ENCODE results near the gene CDC42EP4.
A peak's percentile ranks its signal among the peaks of the same experiment; 100 is the strongest.
"Not testable (repeated sequence)": the region's sequence is repeated elsewhere in the genome, so short reads cannot be mapped to it uniquely, and the experiment has no call there.

The CDC42EP4 gene

DNA sequence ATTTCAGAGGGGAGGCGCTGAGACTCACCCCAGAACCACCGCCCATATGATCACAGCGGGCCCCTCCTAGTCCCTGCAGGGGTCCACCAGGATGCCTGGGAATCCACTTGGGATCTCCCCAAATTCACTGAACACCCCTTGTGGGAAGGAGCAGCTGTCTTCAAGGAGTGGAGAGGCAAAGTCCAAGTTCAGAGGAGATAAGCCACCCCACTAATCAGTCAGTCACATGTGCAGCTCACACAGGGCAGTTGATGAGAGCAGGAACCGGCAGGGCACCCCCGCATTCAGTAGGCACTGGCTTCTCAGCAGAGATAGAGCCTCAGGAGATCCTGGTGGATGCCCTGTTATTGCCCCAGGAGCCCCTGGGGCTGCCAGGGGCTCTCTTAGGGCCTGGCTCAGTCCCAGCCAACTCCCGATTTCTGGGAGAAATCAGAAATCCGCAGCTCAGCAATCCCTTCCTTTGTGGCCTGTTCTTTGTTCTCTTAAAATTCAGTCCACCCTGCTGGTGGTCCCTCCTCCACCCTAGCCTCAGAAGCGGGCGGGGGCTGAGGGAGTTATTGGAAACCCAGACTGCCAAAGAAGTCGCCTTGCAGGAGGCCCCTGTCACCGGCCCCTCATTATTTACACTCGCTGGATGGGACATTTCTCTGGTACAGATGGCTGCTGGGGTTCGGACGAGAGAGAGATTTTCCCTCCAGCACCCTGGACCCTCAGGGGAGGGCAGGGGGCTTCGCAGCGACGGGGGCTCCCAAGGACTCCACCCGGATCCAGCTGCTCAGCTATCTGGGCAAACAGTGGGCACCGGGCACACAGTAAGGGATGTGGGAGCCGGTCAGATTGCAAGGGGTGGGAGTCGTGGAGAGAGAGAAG is 1.8 kb downstream of the CDC42EP4 start:
- Histone ChIP-seq H3K27ac (ENCODE audit: low read depth, low read length) (peak overlapping the region; percentile 98), H3K9ac (ENCODE audit: low read depth in 1 of 2, low read length in 2 of 2) (peak overlapping the region; percentile 97 to 99), H3K4me1 (ENCODE audit: control insufficient read depth in 1 of 2, insufficient read depth in 2 of 2, low read length in 2 of 2) (peaks cover 34 to 49% of the 10 kb centered on the region in 2 donors), H3K9me3 (ENCODE audit: control insufficient read depth in 1 of 2, low read length in 2 of 2) (no peaks in the 10 kb centered on the region), H3K4me3 (ENCODE audit: low read depth in 1 of 2, low read length in 2 of 2) (peak overlapping the region; percentile 90 to 97), H3K36me3 (ENCODE audit: control insufficient read depth in 1 of 2, insufficient read depth in 2 of 2, low read length in 2 of 2) (no peaks in the 10 kb centered on the region), H3K27me3 (ENCODE audit: control insufficient read depth in 1 of 2, insufficient read depth in 2 of 2, low read length in 2 of 2) (no peaks in the 10 kb centered on the region)

DNA sequence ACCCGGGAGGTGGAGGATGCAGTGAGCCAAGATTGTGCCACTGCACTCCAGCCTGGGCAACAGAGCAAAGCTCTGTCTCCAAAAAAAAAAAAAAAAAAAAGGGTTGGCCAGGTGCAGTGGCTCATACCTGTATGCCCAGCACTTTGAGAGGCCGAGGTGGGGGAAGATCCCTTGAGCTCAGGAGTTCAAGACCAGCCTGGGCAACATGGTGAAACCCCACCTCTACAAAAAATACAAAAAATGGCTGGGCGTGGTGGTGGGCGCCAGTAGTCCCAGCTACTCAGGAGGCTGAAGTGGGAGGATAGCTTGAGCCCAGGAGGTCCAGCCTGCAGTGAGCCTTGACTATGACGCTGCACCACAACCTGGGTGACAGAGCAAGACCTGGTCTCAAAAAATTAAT is 2.8 kb downstream of the CDC42EP4 start:
- H3K4me1 ChIP-seq (ENCODE audit: control insufficient read depth in 1 of 2, insufficient read depth in 2 of 2, low read length in 2 of 2): peaks cover 44 to 59% of the 10 kb centered on the region in 2 donors
- H3K9ac ChIP-seq (ENCODE audit: low read depth in 1 of 2, low read length in 2 of 2): peak overlapping the region in 1 of 2 donors; percentile 97

DNA sequence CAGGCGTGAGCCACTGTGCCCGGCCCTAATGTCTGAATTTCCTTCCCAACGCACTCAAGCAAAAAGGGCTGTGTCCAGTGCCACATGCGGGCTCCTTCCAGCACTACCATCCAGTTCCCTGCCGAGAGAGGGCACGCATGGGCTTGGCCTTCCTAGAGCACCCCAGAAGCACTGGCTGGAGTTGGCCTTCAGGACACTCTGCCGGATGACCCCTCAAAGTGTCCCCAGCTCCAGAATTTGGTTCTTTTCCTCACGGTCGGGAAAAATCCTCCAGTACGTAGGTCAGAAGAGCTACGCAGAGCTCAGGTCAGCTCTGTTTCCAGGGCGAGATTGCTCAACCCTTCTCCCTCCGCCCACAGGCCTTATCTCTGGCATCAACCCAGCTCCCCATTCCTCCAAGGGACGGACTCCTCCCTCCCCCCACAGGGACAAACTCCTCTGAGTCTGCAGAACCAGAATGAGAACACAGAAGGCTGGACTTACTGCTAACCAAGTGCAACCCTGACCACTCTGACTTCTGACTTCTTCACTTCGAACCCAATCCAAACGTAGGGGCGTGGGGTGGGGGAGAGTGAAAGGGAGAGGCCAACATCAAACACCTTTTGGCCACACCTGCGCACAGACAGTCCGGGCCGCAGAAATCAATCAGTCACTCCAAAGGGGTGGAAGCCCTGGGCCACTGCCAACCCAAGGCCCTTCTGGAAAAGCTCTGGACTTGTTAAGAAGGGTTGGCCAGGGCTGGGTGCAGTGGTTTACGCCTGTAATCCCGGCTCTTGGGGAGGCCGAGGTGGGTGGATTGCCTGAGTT is 3.6 kb downstream of the CDC42EP4 start:
- Histone ChIP-seq H3K4me3 (ENCODE audit: low read depth in 1 of 2, low read length in 2 of 2) (peak overlapping the region; percentile 38 to 58), H3K27ac (ENCODE audit: low read depth, low read length) (peak overlapping the region; percentile 96), H3K9ac (ENCODE audit: low read depth in 1 of 2, low read length in 2 of 2) (peak overlapping the region; percentile 61 to 64), H3K4me1 (ENCODE audit: control insufficient read depth in 1 of 2, insufficient read depth in 2 of 2, low read length in 2 of 2) (peaks cover 47 to 59% of the 10 kb centered on the region in 2 donors), H3K27me3 (ENCODE audit: control insufficient read depth in 1 of 2, insufficient read depth in 2 of 2, low read length in 2 of 2) (no peaks in the 10 kb centered on the region), H3K36me3 (ENCODE audit: control insufficient read depth in 1 of 2, insufficient read depth in 2 of 2, low read length in 2 of 2) (no peaks in the 10 kb centered on the region), H3K9me3 (ENCODE audit: control insufficient read depth in 1 of 2, low read length in 2 of 2) (no peaks in the 10 kb centered on the region)

More for the DNA sequence above, 2.8 kb downstream of the CDC42EP4 start:
- not testable (repeated sequence) for H3K36me3 ChIP-seq (ENCODE audit: control insufficient read depth in 1 of 2, insufficient read depth in 2 of 2, low read length in 2 of 2); H3K9me3 ChIP-seq (ENCODE audit: control insufficient read depth in 1 of 2, low read length in 2 of 2); H3K27ac ChIP-seq (ENCODE audit: low read depth, low read length); H3K27me3 ChIP-seq (ENCODE audit: control insufficient read depth in 1 of 2, insufficient read depth in 2 of 2, low read length in 2 of 2)
- peak overlapping the region; percentile 90 to 97 for H3K4me3 ChIP-seq (ENCODE audit: low read depth in 1 of 2, low read length in 2 of 2)

DNA sequence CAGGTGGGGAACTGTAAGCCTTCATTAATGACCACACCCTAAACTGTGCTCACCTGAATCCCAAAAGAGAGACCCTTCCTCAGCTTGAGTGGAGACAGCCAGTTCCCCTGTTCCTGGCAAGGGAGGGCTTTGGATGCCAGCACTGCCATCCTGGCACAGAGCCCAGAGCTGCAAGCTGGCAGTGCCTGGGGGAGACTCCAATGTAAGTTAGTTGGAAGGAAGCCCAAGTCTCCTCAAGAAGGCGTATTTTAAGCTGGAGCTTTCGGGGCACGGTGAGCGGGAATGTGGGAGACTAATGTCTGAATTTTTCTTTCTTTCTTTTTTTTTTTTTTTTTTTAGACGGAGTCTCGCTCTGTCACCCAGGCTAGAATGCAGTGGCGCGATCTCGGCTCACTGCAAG is 4.7 kb downstream of the CDC42EP4 start:
- H3K9me3 ChIP-seq (ENCODE audit: control insufficient read depth in 1 of 2, low read length in 2 of 2): no peaks in the 10 kb centered on the region
- H3K27ac ChIP-seq (ENCODE audit: low read depth, low read length): no peak overlapping the region
- H3K27me3 ChIP-seq (ENCODE audit: control insufficient read depth in 1 of 2, insufficient read depth in 2 of 2, low read length in 2 of 2): no peaks in the 10 kb centered on the region
- H3K4me3 ChIP-seq (ENCODE audit: low read depth in 1 of 2, low read length in 2 of 2): peak overlapping the region; percentile 16 to 46
- no peaks in the 10 kb centered on the region for H3K36me3 ChIP-seq (ENCODE audit: control insufficient read depth in 1 of 2, insufficient read depth in 2 of 2, low read length in 2 of 2)
- peaks cover 43 to 53% of the 10 kb centered on the region in 2 donors for H3K4me1 ChIP-seq (ENCODE audit: control insufficient read depth in 1 of 2, insufficient read depth in 2 of 2, low read length in 2 of 2)
- peak overlapping the region; percentile 27 to 56 for H3K9ac ChIP-seq (ENCODE audit: low read depth in 1 of 2, low read length in 2 of 2)

DNA sequence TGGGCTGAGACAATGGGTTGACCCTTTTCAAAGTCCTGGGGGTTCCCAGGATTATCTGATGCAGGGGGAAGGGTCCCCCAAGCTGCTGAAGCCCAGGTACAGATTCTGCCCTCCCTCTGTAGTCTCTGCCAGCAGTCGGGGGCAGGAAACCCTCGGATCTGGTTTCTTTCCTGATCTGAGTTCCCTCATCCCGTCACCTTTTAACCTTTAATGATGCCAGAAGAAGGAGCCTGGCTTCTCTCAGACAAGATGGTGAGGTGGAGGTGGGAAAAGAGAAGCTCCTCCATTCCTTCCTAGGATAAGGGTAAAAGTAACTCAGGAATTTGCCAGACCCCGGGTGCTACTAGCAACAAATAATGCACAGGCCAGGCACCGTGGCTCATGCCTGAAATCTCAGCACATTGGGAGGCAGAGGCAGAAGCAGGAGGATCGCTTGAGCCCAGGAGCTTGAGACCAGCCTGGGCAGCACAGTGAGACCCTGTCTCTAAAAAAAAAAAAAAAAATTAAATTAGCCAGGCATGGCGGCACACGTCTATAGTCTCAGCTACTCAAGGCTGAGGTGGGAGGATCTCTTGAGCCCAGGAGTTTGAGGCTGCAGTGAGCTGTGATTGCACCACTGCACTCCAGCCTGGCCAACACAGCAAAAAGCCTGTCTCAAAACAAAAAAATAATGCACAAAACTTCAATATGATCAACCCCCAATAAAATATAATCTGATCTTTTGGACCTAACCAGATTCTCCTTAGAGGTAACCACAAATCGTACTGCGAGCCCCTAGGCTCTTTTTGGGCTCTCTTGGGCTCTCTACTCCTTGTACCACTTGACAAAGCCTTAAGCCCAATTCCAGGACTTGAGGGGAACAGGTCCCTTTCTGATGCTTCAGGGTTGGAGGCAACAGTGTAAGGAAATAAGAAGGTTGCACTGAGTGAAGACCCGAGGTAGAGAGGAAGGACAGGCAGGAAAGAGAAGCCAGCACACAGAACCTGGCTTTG is 5.7 kb downstream of the CDC42EP4 start:
- no peaks in the 10 kb centered on the region for H3K9me3 ChIP-seq (ENCODE audit: control insufficient read depth in 1 of 2, low read length in 2 of 2)
- H3K4me1 ChIP-seq (ENCODE audit: control insufficient read depth in 1 of 2, insufficient read depth in 2 of 2, low read length in 2 of 2): peaks cover 43 to 53% of the 10 kb centered on the region in 2 donors

DNA sequence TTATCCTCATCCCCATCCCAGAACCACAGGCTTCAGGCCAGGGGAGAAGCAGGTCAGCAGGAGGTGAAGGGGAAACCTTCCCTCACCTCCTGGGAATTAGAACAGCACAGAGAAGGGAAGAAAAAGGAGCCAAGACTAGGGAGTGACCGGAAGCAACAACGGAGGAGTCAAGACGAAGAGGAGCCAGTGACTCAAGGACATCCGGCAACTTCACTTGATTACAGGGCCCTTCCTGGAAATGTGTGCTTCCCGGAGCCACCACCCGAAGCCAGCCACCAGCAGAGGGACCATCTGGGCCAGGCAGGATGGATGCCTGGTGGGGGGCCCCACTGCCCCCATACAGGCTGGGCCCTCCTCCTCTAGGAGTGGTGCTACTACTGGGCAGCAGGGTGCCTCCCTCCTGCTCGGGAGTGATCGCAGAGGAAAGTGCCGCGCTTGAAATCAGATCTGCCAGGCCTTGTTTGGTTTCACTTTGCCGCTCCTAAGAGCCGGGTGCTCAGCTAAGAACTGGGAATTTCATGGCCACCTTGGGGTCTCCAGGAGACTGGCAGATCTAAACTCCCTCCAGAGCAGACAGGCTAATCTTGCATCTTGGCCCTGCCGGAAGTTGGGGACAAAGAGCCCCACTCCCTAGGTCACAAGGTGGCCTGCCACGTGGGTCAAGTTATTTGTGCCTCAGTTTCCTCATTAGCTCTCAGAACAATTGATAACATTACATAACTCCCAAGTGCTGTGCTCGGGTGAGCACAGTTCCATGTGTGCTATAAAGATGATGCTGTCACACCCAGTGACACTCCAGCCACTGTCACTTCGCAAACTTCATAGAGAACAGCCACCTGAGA is 6.6 kb downstream of the CDC42EP4 start:
- peak overlapping the region; percentile 57 to 62 for H3K9ac ChIP-seq (ENCODE audit: low read depth in 1 of 2, low read length in 2 of 2)
- no peaks in the 10 kb centered on the region for H3K36me3 ChIP-seq (ENCODE audit: control insufficient read depth in 1 of 2, insufficient read depth in 2 of 2, low read length in 2 of 2)
- peak overlapping the region; percentile 80 for H3K27ac ChIP-seq (ENCODE audit: low read depth, low read length)
- peak overlapping the region; percentile 58 to 69 for H3K4me3 ChIP-seq (ENCODE audit: low read depth in 1 of 2, low read length in 2 of 2)
- no peaks in the 10 kb centered on the region for H3K9me3 ChIP-seq (ENCODE audit: control insufficient read depth in 1 of 2, low read length in 2 of 2)
- H3K4me1 ChIP-seq (ENCODE audit: control insufficient read depth in 1 of 2, insufficient read depth in 2 of 2, low read length in 2 of 2): peaks cover 46 to 53% of the 10 kb centered on the region in 2 donors
- no peaks in the 10 kb centered on the region for H3K27me3 ChIP-seq (ENCODE audit: control insufficient read depth in 1 of 2, insufficient read depth in 2 of 2, low read length in 2 of 2)

More for the DNA sequence above, 5.7 kb downstream of the CDC42EP4 start:
- Histone ChIP-seq H3K9ac (ENCODE audit: low read depth in 1 of 2, low read length in 2 of 2) (peak overlapping the region; percentile 57 to 62), H3K27ac (ENCODE audit: low read depth, low read length) (peak overlapping the region; percentile 80), H3K4me3 (ENCODE audit: low read depth in 1 of 2, low read length in 2 of 2) (peak overlapping the region; percentile 58 to 69), H3K27me3 (ENCODE audit: control insufficient read depth in 1 of 2, insufficient read depth in 2 of 2, low read length in 2 of 2) (no peaks in the 10 kb centered on the region), H3K36me3 (ENCODE audit: control insufficient read depth in 1 of 2, insufficient read depth in 2 of 2, low read length in 2 of 2) (no peaks in the 10 kb centered on the region)

DNA sequence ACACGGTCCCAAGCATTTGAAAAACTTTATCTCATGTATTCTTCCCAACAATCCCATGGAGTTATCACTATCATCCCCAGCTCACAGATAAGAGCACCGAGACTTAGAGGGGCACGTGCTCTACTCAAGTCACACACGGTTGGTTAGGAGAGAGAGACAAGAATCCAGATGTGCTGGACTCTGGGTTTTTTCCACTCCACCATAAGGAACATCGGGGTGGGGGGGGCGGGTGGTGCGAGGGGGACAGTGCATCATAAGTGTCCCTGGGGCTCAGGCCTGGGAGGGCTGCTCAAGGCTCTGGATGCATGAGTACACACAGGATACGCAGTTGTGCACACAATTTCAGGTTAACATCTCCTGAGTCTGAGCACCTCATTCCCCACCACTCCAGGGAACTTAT is 7.4 kb downstream of the CDC42EP4 start:
- peaks cover 0 to 4% of the 10 kb centered on the region in 2 donors for H3K36me3 ChIP-seq (ENCODE audit: control insufficient read depth in 1 of 2, insufficient read depth in 2 of 2, low read length in 2 of 2)
- peak overlapping the region; percentile 58 to 69 for H3K4me3 ChIP-seq (ENCODE audit: low read depth in 1 of 2, low read length in 2 of 2)
- H3K4me1 ChIP-seq (ENCODE audit: control insufficient read depth in 1 of 2, insufficient read depth in 2 of 2, low read length in 2 of 2): peaks cover 54 to 55% of the 10 kb centered on the region in 2 donors
- peak overlapping the region; percentile 80 for H3K27ac ChIP-seq (ENCODE audit: low read depth, low read length)
- H3K9me3 ChIP-seq (ENCODE audit: control insufficient read depth in 1 of 2, low read length in 2 of 2): no peaks in the 10 kb centered on the region
- no peaks in the 10 kb centered on the region for H3K27me3 ChIP-seq (ENCODE audit: control insufficient read depth in 1 of 2, insufficient read depth in 2 of 2, low read length in 2 of 2)
- H3K9ac ChIP-seq (ENCODE audit: low read depth in 1 of 2, low read length in 2 of 2): peak overlapping the region; percentile 57 to 62

DNA sequence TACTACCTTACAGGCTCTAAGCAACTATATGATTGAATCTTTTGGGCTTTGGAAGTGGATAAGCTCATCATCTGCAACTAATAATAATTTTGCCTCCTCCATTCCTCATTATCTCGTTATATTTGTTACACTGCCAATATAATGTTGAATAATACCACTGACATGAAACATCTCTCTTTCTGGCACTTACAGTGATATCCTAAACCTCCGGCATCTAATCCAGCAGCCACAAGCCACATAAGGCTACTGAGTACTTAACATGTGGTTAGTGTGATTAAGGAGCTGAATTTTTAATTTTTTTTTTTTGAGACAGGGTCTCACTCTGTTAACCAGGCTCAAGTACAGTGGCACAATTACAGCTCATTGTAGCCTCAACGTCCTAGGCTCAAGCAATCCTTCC is 9.6 kb downstream of the CDC42EP4 start:
- Histone ChIP-seq H3K9ac (ENCODE audit: low read depth in 1 of 2, low read length in 2 of 2) (no peak overlapping the region), H3K4me3 (ENCODE audit: low read depth in 1 of 2, low read length in 2 of 2) (no peak overlapping the region), H3K27me3 (ENCODE audit: control insufficient read depth in 1 of 2, insufficient read depth in 2 of 2, low read length in 2 of 2) (no peaks in the 10 kb centered on the region), H3K36me3 (ENCODE audit: control insufficient read depth in 1 of 2, insufficient read depth in 2 of 2, low read length in 2 of 2) (peaks cover 4 to 5% of the 10 kb centered on the region in 2 donors), H3K27ac (ENCODE audit: low read depth, low read length) (no peak overlapping the region), H3K9me3 (ENCODE audit: control insufficient read depth in 1 of 2, low read length in 2 of 2) (no peaks in the 10 kb centered on the region), H3K4me1 (ENCODE audit: control insufficient read depth in 1 of 2, insufficient read depth in 2 of 2, low read length in 2 of 2) (peaks cover 50 to 58% of the 10 kb centered on the region in 2 donors)

DNA sequence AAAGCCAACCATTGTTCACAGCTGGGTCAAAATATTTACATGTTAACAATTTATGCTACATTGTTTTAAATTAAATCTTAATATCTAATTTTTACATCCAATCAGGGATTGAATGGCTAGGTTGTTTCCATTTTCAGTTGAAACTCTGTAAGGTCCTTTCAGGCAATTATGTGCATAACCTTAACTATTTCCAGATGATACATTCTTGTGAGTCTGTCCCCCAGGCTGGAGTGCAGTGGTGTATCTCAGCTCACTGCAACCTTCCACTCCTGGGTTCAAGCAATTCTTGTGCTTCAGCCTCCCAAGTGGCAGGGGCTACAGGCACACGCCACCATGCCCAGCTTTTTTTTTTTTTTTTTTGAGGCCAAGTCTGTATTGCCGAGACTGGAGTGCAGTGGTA is 10.4 kb downstream of the CDC42EP4 start:
- Histone ChIP-seq H3K4me1 (ENCODE audit: control insufficient read depth in 1 of 2, insufficient read depth in 2 of 2, low read length in 2 of 2) (peaks cover 42 to 49% of the 10 kb centered on the region in 2 donors), H3K36me3 (ENCODE audit: control insufficient read depth in 1 of 2, insufficient read depth in 2 of 2, low read length in 2 of 2) (peaks cover 4 to 5% of the 10 kb centered on the region in 2 donors), H3K27me3 (ENCODE audit: control insufficient read depth in 1 of 2, insufficient read depth in 2 of 2, low read length in 2 of 2) (no peaks in the 10 kb centered on the region), H3K4me3 (ENCODE audit: low read depth in 1 of 2, low read length in 2 of 2) (no peak overlapping the region), H3K9ac (ENCODE audit: low read depth in 1 of 2, low read length in 2 of 2) (no peak overlapping the region), H3K9me3 (ENCODE audit: control insufficient read depth in 1 of 2, low read length in 2 of 2) (no peaks in the 10 kb centered on the region), H3K27ac (ENCODE audit: low read depth, low read length) (no peak overlapping the region)
